Activated T-helper 17 cell treated with anti-CD3 and anti-CD28 coated beads, Interleukin-2, amount 50 U/mL, for 72 hours (primary cell): ENCODE data around the gene MFGE8. TPM values are rescaled to one million over a fixed set of nuclear protein-coding genes. Genes with fewer than 3 reads are reported as not detected.
"Not testable (repeated sequence)": the region's sequence is repeated elsewhere in the genome, so short reads cannot be mapped to it uniquely, and the experiment has no call there.

Experiments
- ATAC-seq: fragments of 150-1000 bp; cut with Tn5 transposase; replicated peaks from 2 replicates; pipeline ENCODE4 v1.10.0; 2021; ENCODE audit warnings: mild to moderate bottlenecking, moderate library complexity
- H3K27ac Mint-ChIP-seq: one replicate; pipeline ENCODE4 v1.8.0; 2022; ENCODE audit warnings: mixed read lengths
- H3K27me3 Mint-ChIP-seq: one replicate; pipeline ENCODE4 v1.8.0; 2022; ENCODE audit warnings: mixed read lengths
- H3K36me3 Mint-ChIP-seq: one replicate; pipeline ENCODE4 v1.8.0; 2022; ENCODE audit warnings: low read depth, mild to moderate bottlenecking, mixed read lengths
- H3K4me1 Mint-ChIP-seq: one replicate; pipeline ENCODE4 v1.8.0; 2022; ENCODE audit warnings: mixed read lengths
- H3K4me3 Mint-ChIP-seq: one replicate; pipeline ENCODE4 v1.8.0; 2022; ENCODE audit warnings: mild to moderate bottlenecking, mixed read lengths
- H3K9me3 Mint-ChIP-seq: one replicate; pipeline ENCODE4 v1.8.0; 2022; ENCODE audit warnings: mixed read lengths
- total RNA-seq, 2 donors: library from RNA; stranded (reverse); gene quantifications; one replicate each; pipeline ENCODE4 v1.2.3, GENCODE V29; 2022

The MFGE8 gene, protein sequence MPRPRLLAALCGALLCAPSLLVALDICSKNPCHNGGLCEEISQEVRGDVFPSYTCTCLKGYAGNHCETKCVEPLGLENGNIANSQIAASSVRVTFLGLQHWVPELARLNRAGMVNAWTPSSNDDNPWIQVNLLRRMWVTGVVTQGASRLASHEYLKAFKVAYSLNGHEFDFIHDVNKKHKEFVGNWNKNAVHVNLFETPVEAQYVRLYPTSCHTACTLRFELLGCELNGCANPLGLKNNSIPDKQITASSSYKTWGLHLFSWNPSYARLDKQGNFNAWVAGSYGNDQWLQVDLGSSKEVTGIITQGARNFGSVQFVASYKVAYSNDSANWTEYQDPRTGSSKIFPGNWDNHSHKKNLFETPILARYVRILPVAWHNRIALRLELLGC
- 10 to 100 TPM; 17.0 to 19.2 TPM for total RNA-seq

DNA sequence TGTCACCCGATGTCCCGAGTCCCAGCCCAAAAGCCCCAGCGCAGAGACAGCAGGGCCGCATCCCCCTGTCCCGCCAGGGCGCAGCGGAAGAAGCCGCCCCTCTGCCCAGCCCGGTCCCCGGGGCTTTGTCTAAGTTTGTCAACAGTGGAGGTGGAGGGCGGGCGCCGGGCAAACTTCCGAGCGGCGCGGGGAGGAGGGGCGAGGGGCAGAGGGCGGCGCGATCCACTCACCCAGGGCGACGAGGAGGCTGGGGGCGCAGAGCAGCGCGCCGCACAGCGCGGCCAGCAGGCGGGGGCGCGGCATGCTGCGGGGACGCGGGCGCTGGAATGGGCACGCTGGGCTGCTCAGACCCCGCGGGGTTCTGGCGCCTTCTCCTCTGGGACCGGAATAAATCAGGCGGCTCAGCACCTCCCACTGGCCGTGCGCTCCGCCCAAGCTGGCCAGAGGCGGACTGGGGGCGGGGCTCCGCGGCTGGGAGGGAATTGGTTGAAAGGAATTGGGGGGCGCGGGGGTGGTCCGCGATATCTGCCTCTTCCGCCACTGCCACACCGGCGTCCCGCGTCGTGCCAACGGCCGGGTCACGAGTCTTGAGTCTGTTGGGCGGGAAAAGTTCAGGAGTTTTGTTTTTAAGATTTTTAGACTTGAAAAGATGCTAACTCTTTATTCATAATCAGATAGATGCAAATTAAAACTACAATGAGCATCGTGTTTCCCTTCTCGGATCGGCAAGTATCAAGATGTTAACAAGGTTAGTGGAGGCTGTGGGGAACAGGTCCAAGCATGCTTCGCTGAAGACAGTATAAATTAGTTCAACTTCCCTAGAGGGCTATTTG is at the start of gene MFGE8:
MFGE8 (minus strand) TSS at position 363 of the 833 bp plus-strand sequence; CDS start at position 303, 60 bp downstream.
- ATAC-seq, result peak; percentile 94
- H3K36me3 Mint-ChIP-seq, result no peaks in the 10 kb centered on the region
- peak within 1 kb of the TSS; percentile 83 for H3K4me3 Mint-ChIP-seq
- H3K9me3 Mint-ChIP-seq, result no peaks in the 10 kb centered on the region
- H3K4me1 Mint-ChIP-seq, result peaks cover 9% of the 10 kb centered on the region
- peaks cover 7% of the 10 kb centered on the region for H3K27me3 Mint-ChIP-seq
- peak within 1 kb of the TSS; percentile 31 for H3K27ac Mint-ChIP-seq

DNA sequence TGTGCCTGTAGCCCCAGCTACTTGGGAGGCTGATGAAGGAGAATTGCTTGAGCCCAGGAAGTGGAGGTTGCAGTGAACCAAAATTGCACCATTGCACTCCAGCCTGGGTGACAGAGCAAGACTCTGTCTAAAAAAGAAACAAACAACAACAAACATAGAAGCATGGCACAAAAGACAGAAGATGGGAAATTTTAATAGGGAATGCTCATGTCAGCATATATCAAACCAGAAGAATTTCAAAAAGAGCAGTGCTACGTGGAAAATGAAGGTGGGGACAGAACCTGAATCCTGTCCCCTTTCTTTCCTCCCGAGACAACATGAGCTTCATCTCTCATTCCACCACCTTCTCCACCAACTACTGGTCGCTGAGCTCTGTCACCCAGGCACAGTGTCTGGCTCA is 46.3 kb upstream of the MFGE8 start:
- peaks cover 3% of the 10 kb centered on the region for H3K27me3 Mint-ChIP-seq
- no peak for ATAC-seq
- H3K27ac Mint-ChIP-seq, result no peak overlapping the region
- H3K9me3 Mint-ChIP-seq, result peaks cover 9% of the 10 kb centered on the region
- H3K4me3 Mint-ChIP-seq, result no peak overlapping the region
- no peaks in the 10 kb centered on the region for H3K36me3 Mint-ChIP-seq
- H3K4me1 Mint-ChIP-seq, result no peaks in the 10 kb centered on the region

DNA sequence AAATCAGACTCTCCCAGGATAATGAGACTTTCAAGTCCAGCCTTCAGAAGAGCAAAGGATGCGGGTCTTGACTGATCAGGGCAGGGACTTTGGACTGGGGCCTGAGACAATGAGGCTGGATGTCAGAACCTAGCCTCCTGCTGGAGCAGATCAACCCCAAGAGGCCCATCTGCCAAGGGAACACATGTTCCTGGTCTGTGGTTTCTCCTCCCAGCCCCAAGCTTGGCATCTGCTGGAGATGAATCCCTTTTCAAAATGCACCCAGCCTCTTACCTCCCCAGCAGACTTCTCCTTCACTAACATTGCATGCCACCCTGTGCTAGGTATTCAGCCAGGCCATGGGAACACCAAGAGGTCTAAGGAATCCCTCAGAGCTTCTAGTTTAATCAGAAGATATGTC is 43.7 kb upstream of the MFGE8 start:
- no peak for ATAC-seq
- Mint-ChIP-seq H3K36me3 (no peaks in the 10 kb centered on the region), H3K27me3 (peaks cover 3% of the 10 kb centered on the region), H3K27ac (no peak overlapping the region), H3K4me1 (no peaks in the 10 kb centered on the region), H3K4me3 (no peak overlapping the region), H3K9me3 (no peaks in the 10 kb centered on the region)

DNA sequence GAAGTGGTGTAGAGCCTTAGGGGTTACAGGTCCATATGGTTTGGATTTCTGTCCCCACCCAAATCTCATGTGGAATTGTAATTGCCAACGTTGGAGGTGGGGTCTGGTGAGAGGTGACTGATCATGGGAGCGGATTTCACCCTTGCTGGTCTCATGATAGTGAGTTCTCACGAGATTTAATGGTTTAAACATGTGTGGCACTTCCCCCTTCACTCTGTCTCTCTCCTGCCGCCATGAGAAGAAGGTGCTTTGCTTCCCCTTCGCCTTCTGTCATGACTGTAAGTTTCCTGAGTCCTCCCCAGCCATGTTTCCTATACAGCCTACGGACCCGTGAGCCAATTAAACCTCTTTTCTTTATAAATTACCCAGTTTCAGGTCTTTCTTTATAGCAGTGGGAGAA is 43.1 kb upstream of the MFGE8 start:
- no peak for ATAC-seq

DNA sequence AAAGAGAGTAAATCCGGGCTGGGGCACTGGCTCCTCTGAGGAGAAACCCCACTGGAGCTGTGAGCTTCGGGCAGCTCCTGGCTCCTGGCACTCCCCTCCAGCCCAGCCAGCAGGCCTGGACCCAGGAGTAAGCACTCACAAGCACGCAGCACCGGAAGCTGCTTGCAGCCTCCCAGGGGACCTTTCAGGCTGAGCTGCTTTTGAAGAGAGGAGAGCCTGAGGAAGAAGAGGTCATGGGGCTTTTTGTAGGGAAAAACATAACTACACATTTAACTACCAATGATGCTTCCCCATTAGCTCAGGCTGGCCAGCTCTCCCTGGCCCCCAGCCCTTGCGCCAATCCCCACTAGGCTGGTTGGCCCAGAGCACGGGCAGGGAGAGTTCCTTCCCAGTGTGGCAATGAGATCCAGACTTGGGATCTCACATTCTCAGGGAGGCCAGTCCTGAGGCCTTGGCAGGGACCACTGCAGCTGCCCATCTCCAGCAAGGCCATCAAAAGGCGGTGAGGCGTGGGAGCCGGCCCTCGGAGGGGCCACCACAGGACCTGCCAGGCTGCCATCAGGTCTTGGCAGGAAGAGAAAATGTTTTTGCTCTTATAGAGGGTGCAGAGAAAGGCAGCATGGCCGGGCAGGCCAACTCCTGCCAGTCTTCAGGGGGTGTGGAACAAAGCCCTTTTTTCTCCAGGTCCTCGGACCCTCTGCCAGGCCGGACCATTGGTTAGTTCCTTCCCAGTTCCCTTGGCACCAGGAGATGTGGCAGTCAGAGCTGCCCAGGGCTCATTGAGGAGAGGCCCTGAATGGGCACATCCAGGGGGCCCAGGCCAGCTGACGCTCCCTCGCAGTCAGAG is 41.5 kb upstream of the MFGE8 start:
- no peak overlapping the region for H3K27ac Mint-ChIP-seq
- H3K4me3 Mint-ChIP-seq, result no peak overlapping the region
- no peak for ATAC-seq
- peaks cover 3% of the 10 kb centered on the region for H3K27me3 Mint-ChIP-seq
- no peaks in the 10 kb centered on the region for H3K36me3 Mint-ChIP-seq
- no peaks in the 10 kb centered on the region for H3K9me3 Mint-ChIP-seq
- H3K4me1 Mint-ChIP-seq, result no peaks in the 10 kb centered on the region

More for the DNA sequence above, 43.1 kb upstream of the MFGE8 start:
- Mint-ChIP-seq H3K27ac (no peak overlapping the region), H3K36me3 (no peaks in the 10 kb centered on the region), H3K9me3 (no peaks in the 10 kb centered on the region), H3K27me3 (peaks cover 3% of the 10 kb centered on the region), H3K4me1 (no peaks in the 10 kb centered on the region), H3K4me3 (no peak overlapping the region)

DNA sequence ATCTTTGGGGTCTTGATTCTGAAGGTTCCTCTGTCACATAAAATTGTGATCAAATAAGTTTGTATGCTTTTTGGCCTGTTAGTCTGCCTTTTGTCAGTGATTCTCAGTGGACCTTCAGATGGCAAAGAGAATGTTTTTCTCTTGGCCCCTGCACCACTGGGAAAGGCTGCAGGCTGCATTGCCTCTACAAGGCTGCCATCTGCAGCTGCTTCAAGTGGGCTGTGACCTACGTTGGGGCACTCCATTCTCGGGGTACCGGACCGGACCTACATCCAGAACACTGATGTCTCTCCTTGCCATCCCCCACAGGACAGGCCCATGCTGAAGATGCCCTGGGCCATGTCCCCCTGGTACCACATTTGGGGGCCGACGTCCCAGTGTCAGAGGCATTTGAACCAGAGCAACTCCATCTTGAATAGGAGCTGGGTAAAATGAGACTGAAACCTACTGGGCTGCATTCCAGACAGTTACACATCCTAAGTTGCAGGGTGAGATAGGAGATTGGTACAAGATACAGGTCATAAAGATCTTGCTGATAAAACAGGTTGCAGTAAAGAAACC is 37.5 kb upstream of the MFGE8 start:
- Mint-ChIP-seq H3K4me1 (no peaks in the 10 kb centered on the region), H3K9me3 (no peaks in the 10 kb centered on the region), H3K27ac (no peak overlapping the region), H3K4me3 (no peak overlapping the region), H3K27me3 (no peaks in the 10 kb centered on the region), H3K36me3 (no peaks in the 10 kb centered on the region)
- ATAC-seq, result no peak

DNA sequence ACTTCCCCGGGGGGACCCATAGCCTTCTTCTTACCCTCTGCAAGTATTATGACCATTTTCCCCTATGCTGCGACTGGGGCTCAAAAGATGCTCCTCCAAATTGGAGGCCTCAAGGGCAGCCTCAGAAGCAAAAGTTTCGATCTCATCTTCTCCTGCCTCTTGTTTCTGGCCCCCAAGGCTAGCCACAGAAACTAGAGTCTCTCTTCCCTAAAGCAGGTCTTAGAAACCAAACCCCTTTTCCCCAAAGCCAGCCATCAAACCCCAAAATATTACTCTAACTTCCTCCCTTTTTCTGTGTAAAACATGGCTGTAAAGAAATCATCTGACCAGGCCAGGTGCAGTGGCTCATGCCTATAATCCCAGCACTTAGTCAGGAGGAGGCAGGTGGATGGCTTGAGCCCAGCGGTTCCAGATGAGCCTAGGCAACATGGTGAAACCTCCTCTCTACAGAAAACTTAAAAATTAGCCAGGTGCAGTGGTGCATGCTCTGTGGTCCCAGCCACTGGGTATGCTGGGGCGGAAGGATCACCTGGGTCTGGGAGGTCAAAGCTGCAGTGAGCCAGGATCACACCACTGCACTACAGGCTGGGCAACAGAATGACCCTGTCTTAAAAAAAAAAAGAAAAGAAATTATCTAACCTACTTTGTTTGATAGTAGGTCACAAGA is 36.7 kb upstream of the MFGE8 start:
- Mint-ChIP-seq H3K4me3 (no peak overlapping the region), H3K36me3 (no peaks in the 10 kb centered on the region), H3K27me3 (no peaks in the 10 kb centered on the region), H3K9me3 (no peaks in the 10 kb centered on the region), H3K4me1 (no peaks in the 10 kb centered on the region), H3K27ac (no peak overlapping the region)
- no peak for ATAC-seq

DNA sequence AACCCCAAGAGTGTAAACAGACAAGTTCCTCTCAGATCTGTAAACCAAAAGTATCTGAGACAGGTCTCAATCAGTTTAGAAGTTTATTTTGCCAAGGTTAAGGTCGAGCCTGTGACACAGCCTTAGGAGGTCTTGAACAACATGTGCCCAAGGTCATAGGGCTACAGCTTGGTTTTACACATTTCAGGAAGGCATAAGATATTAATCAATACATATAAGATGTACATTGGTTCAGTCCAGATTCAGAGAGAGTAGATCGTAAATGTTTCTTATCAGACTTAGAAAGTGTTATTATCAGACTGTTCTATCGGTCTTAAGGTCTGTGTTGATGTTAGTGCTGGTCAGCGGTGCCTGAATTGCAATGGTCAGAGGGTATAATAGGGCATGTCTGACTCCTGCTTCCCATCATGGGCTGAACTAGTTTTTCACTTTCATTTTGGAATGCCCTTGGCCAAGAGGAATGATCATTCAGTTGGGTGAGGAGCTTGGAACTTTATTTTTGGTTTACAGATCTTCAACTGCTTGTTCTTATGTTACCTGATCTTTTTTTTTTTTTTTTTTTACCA is 27.0 kb upstream of the MFGE8 start:
- Mint-ChIP-seq H3K4me1 (no peaks in the 10 kb centered on the region), H3K9me3 (no peaks in the 10 kb centered on the region), H3K4me3 (no peak overlapping the region), H3K27me3 (peaks cover 1% of the 10 kb centered on the region), H3K27ac (no peak overlapping the region), H3K36me3 (no peaks in the 10 kb centered on the region)
- no peak for ATAC-seq

DNA sequence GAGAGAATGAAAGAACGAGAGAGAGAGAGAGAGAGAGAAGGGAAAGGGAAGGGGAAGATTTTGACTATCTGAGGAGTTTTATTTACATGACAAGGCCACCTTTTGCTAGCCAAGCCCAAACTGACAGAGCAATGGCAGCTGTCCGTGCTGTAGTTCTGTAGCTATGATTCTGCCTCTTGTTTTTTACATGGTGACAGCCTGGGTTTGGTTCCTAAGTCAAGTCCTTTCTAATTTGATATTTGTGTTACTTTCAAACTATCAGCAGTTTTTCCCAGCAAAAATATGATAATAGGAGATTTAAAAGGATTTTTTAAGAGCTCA is 26.3 kb upstream of the MFGE8 start:
- Mint-ChIP-seq H3K9me3 (no peaks in the 10 kb centered on the region), H3K27ac (no peak overlapping the region), H3K4me3 (no peak overlapping the region), H3K4me1 (no peaks in the 10 kb centered on the region), H3K36me3 (no peaks in the 10 kb centered on the region), H3K27me3 (peaks cover 4% of the 10 kb centered on the region)
- no peak for ATAC-seq

DNA sequence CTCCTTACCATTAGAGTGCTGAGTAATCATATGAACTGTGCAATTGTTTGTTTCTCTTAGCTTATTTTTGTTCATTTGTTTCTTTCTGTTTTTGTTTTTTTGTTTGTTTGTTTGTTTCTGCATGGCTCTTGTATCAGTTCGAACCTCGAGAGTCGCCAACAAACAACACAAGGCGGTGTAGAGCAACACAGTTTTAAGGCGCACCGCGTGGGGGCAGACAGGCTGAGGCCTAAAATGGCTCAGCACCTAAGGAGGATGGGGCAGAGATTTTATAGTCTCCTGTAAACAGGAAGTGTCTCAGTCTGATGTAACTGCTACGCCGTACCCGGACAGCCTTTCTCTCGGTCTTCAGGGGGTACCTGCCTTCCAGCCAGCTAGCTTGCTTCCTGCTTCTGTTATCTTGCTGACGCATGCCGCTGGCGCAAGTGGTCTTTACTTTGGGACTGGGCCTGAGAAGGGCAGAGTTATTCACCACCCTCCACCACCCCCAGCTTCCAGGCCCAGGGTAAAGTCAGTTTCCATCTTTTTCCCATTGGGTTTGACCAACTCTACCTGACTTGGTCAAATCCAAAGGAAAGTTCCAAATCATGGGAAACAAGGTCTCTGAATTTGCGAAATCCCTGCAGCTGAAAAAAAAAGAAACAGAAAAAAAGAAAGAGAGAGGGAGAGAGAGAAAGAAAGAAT is 25.8 kb upstream of the MFGE8 start:
- H3K9me3 Mint-ChIP-seq, result no peaks in the 10 kb centered on the region

DNA sequence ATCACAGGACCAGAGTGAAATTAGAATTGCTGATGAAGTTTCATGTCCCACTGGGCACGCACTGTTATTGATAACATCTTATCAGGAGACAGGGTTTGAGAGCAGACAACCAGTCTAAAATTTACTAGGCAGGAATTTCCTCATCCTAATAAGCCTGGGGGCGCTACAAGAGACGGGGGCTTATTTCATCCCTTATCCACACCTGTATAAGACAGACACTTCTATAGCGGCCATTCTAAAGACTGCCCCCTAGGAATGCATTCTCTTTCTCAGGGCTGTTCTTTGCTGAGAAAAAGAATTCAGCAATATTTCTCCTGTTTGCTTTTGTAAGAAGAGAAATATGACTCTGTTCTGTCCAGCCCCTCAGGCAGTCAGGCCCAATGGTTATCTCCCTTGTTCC is 21.3 kb upstream of the MFGE8 start:
- H3K4me1 Mint-ChIP-seq, H3K4me3 Mint-ChIP-seq: not testable (repeated sequence)

More for the DNA sequence above, 25.8 kb upstream of the MFGE8 start:
- ATAC-seq, result no peak
- Mint-ChIP-seq H3K4me3 (no peak overlapping the region), H3K36me3 (no peaks in the 10 kb centered on the region), H3K27ac (no peak overlapping the region), H3K27me3 (peaks cover 4% of the 10 kb centered on the region), H3K4me1 (no peaks in the 10 kb centered on the region)

DNA sequence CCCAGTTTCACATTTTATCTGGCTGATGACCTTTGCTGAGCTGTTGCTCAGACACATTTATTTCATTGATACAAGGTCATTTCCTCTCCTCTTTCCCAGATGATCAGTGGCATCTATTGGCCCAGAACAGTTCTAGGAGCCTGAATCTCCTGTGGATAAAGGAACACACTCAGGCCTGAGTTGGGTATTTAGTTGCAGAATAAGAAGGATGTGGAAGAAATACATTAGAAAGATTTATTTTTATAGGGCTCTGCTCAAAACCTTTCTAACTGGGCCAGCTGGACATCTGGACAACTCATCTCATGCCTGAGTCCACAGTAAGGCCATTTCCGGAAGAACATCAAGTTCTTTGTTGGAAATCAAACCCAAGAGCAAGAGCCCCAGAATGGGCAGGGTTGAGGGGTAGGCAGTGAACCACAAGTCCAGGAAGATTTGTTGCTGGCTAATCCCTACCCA is 19.7 kb upstream of the MFGE8 start:
- H3K4me1 Mint-ChIP-seq, result no peaks in the 10 kb centered on the region
- no peak for ATAC-seq
- no peaks in the 10 kb centered on the region for H3K9me3 Mint-ChIP-seq
- no peak overlapping the region for H3K27ac Mint-ChIP-seq
- no peak overlapping the region for H3K4me3 Mint-ChIP-seq
- no peaks in the 10 kb centered on the region for H3K36me3 Mint-ChIP-seq
- H3K27me3 Mint-ChIP-seq, result peaks cover 20% of the 10 kb centered on the region

More for the DNA sequence above, 21.3 kb upstream of the MFGE8 start:
- H3K9me3 Mint-ChIP-seq, H3K36me3 Mint-ChIP-seq, ATAC-seq, H3K27ac Mint-ChIP-seq: not testable (repeated sequence)
- peaks cover 17% of the 10 kb centered on the region for H3K27me3 Mint-ChIP-seq

DNA sequence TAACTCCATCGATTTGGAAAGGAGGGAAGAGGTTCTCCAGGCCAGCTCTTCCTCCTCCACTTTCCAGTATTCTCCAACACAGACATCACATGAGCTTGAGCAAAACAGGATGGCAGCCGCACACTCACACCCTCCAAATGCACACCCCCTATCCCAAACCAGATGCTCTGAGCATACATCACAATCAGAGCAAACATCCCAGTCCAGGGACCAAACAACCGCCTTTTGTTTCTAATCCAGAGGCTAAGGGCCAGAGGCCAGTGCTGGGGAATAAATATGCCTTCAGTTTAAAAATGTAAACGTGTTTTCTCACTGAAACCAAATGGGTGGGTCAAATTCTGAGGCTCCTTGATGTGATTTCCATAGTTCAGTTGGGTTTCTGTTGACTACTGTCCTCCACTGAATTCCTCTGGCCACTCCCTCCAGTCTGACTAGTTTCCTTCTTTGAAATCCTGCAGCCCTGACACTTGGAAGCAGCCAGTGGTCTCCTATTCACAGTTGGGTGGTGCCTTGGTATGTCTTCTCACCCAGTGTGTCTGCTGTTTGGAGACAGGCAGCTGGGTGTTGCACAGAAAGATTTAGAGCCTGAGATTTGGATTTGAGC is 19.2 kb upstream of the MFGE8 start:
- ATAC-seq, result no peak
- no peaks in the 10 kb centered on the region for H3K4me1 Mint-ChIP-seq
- no peak overlapping the region for H3K27ac Mint-ChIP-seq
- H3K36me3 Mint-ChIP-seq, result no peaks in the 10 kb centered on the region
- no peaks in the 10 kb centered on the region for H3K9me3 Mint-ChIP-seq
- H3K4me3 Mint-ChIP-seq, result no peak overlapping the region
- H3K27me3 Mint-ChIP-seq, result peaks cover 20% of the 10 kb centered on the region
